ENCODE results near the gene PCP2. TPM values are rescaled to one million over a fixed set of nuclear protein-coding genes. Genes with fewer than 3 reads are reported as not detected.

PCP2 gene
- total RNA-seq, 1 experiment from 2014 or later = not detected

DNA sequence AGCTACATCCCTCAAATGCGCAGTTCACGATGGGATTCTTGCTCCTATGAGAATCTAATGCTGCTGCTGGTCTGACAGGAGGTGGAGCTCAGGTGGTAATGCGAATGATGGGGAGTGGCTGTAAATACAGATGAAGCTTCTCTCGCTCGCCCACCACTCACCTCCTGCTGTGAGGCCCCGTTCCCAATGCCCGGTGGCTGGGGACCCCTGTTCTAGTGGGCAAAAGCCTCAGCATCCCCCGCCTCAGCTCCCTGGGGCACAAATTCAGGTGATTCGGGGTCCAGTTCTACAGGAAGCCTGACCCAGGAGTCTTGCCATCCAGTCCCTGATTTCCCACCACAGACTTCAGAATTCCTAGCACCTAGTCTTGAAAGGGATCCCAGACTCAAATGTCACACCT, 39.0 kb upstream of the PCP2 start:
- ChIA-PET POLR2A (no interaction called here), CTCF (interaction anchor here (0.6 kb wide), 1 partner anchor 348 kb away, joined by 7 read pairs; no protein-coding TSS in a partner anchor)
- H3K27me3 ChIP-seq (ENCODE audit: control insufficient read depth, insufficient read depth, low read length) = no peaks in the 10 kb centered on the region
- no peak for DNase-seq (ENCODE audit: low read depth, low spot score)
- TF ChIP-seq POLR2AphosphoS5 (IDR thresholded peaks at IDR 0.05; ENCODE audit: low read depth, low read length) (no peak), TCF7L2 (IDR thresholded peaks at IDR 0.05; ENCODE audit: low read depth, low read length) (no peak), SIN3A (IDR thresholded peaks at IDR 0.05; ENCODE audit: borderline replicate concordance, insufficient read depth, low read depth, low read length) (no peak)
- TF ChIP-seq, protein P1, sequence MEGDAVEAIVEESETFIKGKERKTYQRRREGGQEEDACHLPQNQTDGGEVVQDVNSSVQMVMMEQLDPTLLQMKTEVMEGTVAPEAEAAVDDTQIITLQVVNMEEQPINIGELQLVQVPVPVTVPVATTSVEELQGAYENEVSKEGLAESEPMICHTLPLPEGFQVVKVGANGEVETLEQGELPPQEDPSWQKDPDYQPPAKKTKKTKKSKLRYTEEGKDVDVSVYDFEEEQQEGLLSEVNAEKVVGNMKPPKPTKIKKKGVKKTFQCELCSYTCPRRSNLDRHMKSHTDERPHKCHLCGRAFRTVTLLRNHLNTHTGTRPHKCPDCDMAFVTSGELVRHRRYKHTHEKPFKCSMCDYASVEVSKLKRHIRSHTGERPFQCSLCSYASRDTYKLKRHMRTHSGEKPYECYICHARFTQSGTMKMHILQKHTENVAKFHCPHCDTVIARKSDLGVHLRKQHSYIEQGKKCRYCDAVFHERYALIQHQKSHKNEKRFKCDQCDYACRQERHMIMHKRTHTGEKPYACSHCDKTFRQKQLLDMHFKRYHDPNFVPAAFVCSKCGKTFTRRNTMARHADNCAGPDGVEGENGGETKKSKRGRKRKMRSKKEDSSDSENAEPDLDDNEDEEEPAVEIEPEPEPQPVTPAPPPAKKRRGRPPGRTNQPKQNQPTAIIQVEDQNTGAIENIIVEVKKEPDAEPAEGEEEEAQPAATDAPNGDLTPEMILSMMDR (IDR thresholded peaks at IDR 0.05) = no peak
- TF ChIP-seq, protein P2, sequence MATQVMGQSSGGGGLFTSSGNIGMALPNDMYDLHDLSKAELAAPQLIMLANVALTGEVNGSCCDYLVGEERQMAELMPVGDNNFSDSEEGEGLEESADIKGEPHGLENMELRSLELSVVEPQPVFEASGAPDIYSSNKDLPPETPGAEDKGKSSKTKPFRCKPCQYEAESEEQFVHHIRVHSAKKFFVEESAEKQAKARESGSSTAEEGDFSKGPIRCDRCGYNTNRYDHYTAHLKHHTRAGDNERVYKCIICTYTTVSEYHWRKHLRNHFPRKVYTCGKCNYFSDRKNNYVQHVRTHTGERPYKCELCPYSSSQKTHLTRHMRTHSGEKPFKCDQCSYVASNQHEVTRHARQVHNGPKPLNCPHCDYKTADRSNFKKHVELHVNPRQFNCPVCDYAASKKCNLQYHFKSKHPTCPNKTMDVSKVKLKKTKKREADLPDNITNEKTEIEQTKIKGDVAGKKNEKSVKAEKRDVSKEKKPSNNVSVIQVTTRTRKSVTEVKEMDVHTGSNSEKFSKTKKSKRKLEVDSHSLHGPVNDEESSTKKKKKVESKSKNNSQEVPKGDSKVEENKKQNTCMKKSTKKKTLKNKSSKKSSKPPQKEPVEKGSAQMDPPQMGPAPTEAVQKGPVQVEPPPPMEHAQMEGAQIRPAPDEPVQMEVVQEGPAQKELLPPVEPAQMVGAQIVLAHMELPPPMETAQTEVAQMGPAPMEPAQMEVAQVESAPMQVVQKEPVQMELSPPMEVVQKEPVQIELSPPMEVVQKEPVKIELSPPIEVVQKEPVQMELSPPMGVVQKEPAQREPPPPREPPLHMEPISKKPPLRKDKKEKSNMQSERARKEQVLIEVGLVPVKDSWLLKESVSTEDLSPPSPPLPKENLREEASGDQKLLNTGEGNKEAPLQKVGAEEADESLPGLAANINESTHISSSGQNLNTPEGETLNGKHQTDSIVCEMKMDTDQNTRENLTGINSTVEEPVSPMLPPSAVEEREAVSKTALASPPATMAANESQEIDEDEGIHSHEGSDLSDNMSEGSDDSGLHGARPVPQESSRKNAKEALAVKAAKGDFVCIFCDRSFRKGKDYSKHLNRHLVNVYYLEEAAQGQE (IDR thresholded peaks at IDR 0.05; ENCODE audit: insufficient read depth in 1 of 2, low read depth in 2 of 2, low read length in 1 of 2) = no peak
- no peak overlapping the region for H3K4me3 ChIP-seq (ENCODE audit: low read depth in 2 of 2, low read length in 2 of 2)
- H3K27ac ChIP-seq (ENCODE audit: low read length) = no peak overlapping the region
- BruUV-seq (replicated peaks) = no TSS peak
- no peak for ATAC-seq
- in situ Hi-C loops (cut with HindIII; ENCODE audit: low pct_unique_long_range_greater_than_20kb, low sequenced_read_pairs) = no loop called here
- no peaks in the 10 kb centered on the region for H3K36me3 ChIP-seq (ENCODE audit: control insufficient read depth, insufficient read depth, low read length)
- intact Hi-C loops (cut with micrococcal nuclease; ENCODE audit: unreplicated experiment) = no loop called here
- H3K4me1 ChIP-seq (ENCODE audit: control insufficient read depth, insufficient read depth, low read length) = no peaks in the 10 kb centered on the region
- H3K9me3 ChIP-seq (ENCODE audit: control insufficient read depth, insufficient read depth, low read depth, low read length) = no peaks in the 10 kb centered on the region

DNA sequence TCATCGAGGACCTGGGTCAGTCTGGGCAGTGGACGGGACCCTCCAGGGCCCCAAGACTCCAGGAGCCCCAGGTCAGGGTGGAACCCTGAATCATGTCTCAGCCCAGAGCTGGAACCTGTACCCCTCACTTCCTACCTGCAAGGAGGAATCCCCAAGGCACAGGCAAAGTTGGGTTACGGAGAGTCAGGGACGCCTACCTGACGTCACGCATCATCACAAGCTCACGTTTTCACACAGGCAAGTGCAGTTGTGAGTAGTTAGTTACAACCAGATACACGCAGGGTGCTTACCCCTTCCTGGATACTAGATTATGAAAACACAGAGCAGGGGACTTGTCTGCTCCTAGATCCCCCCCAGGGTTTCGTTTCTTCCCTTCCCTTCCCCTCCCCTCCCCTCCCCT, 37.3 kb upstream of the PCP2 start:
- no TSS peak for BruUV-seq (replicated peaks)
- TF ChIP-seq SIN3A (IDR thresholded peaks at IDR 0.05; ENCODE audit: borderline replicate concordance, insufficient read depth, low read depth, low read length) (no peak), POLR2AphosphoS5 (IDR thresholded peaks at IDR 0.05; ENCODE audit: low read depth, low read length) (no peak), TCF7L2 (IDR thresholded peaks at IDR 0.05; ENCODE audit: low read depth, low read length) (no peak)
- TF ChIP-seq, protein P2 (IDR thresholded peaks at IDR 0.05; ENCODE audit: insufficient read depth in 1 of 2, low read depth in 2 of 2, low read length in 1 of 2) = no peak
- TF ChIP-seq, protein P1 (IDR thresholded peaks at IDR 0.05) = no peak
- Histone ChIP-seq H3K9me3 (ENCODE audit: control insufficient read depth, insufficient read depth, low read depth, low read length) (no peaks in the 10 kb centered on the region), H3K4me3 (ENCODE audit: low read depth in 2 of 2, low read length in 2 of 2) (peak overlapping the region in 1 of 2 experiments; percentile 32; a peak in 2 of 4 replicates), H3K36me3 (ENCODE audit: control insufficient read depth, insufficient read depth, low read length) (no peaks in the 10 kb centered on the region), H3K27ac (ENCODE audit: low read length) (no peak overlapping the region), H3K27me3 (ENCODE audit: control insufficient read depth, insufficient read depth, low read length) (no peaks in the 10 kb centered on the region), H3K4me1 (ENCODE audit: control insufficient read depth, insufficient read depth, low read length) (no peaks in the 10 kb centered on the region)
- in situ Hi-C loops (cut with HindIII; ENCODE audit: low pct_unique_long_range_greater_than_20kb, low sequenced_read_pairs) (no loop called here), intact Hi-C loops (cut with micrococcal nuclease; ENCODE audit: unreplicated experiment) (no loop called here)
- ChIA-PET CTCF (interaction anchor here (0.8 kb wide), 2 partner anchors 182 to 232 kb away, joined by 3 to 6 read pairs; no protein-coding TSS in a partner anchor), POLR2A (interaction anchor here (0.6 kb wide), 1 partner anchor 149 kb away, joined by 5 read pairs; no protein-coding TSS in a partner anchor)
- no peak for ATAC-seq
- DNase-seq (ENCODE audit: low read depth, low spot score) = no peak
